ENCODE measurements around the gene TGFBR3.
A peak's percentile ranks its signal among the peaks of the same experiment; 100 is the strongest.

TGFBR3 gene

DNA sequence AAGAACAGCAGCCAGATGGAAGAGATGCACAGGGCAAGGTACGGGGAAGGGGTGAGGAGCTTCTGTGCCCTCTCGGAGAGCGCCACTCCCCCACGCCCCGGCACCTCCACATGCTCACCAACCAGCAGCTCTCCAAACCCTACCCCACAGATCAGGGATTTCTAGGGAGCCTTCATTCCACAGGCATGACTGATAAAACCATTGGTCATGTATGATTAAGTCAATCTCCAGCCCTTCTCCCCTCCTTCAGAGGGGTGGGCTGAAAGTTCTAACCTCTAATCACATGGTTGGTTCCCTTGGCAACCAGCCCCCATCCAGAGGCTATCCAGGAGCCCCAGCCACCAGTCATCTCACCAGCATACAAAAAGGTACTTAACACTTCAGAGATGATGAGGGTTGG is 144.7 kb downstream of the TGFBR3 start:
- no peak for DNase-seq (ENCODE audit: low read depth in 2 of 3, low spot score in 2 of 3)

DNA sequence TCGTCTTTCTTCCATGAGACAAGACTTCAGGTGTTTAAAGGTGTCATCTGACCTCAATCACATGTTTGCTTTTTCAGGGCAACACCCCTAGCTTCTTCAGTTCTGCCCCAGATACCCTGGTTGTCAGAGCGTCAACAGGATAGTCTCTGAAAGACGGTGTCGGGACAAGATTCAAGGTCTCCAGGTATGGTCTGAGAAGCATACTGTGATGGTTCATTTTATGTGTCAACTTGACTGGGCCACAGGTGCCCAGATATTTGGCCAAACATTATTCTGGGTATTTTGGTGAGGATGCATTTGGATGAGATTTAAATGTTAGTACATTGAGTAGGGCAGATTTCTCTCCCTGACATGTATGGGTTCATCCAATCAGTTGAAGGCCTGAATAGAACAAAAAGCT is 148.3 kb downstream of the TGFBR3 start:
- no peak for DNase-seq (ENCODE audit: low read depth in 2 of 3, low spot score in 2 of 3)

DNA sequence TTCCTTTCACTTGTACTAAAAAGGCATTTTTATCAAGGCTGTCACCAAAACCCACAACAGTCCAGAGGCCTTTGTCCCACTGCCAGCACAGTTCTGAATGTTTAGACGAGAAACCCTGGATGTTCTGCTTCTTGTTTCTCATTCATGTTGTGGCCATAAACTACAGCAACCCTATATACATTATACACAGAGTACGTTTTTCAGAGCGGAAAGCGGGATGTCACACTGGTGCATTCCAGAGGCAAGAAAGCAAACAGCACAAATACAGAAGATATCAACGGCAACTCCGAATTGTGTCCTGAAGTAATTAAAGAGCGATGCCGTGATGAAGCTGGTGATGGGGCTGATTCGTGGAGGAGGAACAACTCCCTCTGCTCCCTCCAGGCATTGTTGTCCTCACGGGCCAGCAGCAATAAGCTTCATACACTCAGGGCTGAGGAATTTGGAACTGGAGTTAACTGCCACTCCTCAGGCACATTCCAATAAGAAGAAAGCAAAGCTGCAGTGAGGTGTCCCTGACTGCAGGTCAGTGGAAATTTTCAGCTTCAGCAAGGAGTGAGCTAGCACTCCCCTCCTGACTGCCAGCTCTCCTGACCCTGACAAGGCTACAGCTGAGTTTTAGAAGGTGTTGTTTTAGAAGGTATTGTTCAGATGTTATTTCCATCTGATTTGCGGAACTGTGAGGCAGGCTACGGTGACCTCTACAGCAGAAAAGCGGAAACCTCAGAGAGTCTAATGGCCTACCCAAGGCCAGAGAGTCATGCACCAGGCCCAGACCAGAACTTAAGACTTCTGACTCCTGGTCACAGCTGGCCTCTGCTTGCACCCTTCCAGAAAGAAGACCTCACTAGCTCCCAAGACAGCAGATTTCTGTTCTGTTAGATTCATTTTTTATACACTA is 149.0 kb downstream of the TGFBR3 start:
- DNase-seq (ENCODE audit: low read depth in 2 of 3, low spot score in 2 of 3): no peak

DNA sequence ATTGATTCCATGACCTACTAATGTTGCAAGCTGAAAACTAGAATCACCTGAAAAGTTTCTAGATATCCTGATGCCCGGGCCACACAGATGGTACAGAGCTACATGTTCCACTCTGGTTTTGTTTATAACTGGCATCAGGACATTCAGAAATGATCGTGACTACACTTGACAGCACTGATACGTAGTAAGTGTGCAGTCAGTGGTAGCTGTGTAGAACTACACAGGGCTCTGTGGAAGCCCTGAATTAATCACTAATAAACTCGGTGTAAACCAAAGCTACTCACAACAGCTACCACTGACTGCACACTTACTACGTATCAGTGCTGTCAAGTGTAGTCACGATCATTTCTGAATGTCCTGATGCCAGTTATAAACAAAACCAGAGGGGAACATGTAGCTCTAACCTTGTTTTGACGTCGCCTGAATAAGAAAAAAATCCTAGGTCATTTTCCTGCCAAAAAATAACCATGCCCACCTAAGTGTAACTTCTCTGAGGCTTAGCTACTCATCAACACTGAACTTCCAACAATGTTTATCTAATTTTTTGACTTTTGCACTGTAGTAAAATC is 149.7 kb downstream of the TGFBR3 start:
- no peak for DNase-seq (ENCODE audit: low read depth in 2 of 3, low spot score in 2 of 3)

DNA sequence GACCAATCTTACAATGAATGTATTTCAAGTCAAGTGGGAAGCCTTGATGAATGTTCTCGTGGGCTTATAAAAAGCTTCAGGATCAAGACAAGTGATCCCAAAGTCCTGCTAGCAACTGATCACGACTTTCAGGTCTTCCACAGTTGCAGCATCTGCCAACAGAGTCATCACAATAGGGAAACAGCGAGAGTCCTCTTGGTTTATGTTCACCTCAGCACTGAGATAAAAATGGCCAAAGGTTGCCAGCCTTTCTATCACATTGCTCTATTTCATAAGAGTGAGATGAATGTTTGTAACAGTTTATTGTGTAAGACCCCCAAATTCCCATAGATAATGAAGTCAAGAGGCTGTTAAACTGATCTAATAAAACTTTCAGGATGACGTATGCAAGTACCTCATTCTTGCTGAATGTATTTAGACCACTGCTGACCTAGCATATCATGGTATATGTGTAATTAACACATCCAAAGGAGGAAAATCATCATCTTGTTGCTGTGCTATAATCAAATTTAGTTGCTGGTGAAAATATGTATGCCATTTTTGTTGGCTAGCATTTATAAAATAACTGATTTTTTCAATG is 150.6 kb downstream of the TGFBR3 start:
- DNase-seq (ENCODE audit: low read depth in 2 of 3, low spot score in 2 of 3): no peak

DNA sequence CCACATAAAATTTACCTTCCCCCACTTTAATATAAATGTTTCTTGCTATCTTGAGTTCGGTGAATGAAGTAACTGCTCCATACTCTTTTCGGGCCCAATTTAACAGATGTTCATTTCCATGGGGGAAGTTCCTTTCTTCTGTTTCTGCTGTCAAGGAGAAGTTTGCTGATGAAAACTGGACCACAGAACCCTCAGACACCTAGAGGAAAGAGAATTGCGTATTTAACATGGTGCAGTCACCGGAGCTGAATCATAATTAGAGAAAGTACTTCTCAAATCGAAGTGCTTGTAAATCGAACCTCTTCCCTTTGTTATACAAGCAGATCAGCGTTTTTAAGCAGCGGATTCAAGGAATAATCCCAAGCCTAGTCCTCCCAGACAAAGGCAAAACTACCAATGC is 151.2 kb downstream of the TGFBR3 start:
- no peak for DNase-seq (ENCODE audit: low read depth in 2 of 3, low spot score in 2 of 3)

DNA sequence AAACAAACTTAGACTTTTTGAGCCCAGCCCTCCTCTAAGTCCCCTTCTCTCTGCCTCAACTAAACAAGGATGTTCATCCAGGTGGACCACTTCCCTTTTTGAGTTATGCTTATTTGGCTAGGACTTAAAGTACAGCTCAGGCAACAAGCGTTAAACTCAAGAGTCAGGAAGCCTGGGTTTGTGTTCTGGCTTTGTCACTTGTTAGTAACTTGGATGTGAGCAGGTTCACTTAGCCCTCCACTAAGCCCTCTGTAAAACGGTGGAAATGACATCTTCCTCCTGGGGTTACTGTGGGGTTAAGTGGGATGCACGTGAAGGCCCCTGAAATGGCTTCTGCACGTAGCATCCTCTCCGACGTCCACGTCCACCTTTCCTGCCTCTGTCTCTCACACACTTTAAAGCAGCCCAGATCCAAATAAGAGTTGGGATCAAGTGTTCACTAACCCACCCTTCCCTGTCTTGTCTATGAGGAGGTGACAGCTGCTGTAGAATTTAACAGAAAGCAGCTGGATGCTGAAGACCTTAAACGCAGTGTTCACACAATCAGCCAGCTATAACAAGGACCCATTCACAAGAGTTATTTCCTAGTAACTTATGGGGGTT is 152.7 kb downstream of the TGFBR3 start:
- no peak for DNase-seq (ENCODE audit: low read depth in 2 of 3, low spot score in 2 of 3)

DNA sequence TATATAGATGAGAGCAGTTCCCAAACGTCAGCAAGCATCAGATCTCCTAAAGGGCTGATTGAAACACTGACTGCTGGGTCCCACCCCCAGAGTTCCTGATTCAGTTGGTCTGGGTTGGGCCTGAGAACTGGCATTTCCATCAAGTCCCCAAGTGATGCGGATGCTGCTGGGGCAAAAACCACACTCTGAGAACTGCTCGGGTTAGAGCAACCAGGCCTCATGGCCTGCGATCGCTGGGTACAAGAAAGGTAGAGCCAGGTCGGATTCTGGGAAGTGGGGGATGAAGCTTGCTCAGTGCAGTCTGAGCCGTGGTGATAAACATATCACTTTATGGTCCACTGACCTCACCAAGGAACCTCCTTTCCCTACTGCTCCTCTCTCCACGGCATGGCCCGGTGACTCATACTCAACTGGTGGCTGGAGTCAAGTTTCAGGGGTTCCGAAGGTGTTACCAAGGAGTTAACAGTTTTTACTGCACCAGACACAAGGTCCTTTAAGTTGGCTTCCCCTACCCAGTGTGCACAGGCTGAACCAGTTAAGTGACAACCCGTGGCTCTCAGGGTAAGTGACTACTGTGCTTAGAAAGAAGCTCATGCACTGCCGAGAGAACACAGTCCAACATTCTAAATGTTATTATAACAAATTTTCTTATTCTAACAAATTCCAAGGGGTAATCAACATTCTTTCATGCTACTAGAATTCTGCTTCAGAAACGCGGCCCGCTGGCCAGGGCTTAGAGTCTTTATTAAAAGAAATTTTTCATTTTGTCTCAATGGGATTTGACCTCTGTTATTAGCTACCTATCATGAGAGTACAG is 153.5 kb downstream of the TGFBR3 start:
- DNase-seq (ENCODE audit: low read depth in 2 of 3, low spot score in 2 of 3): peak in 1 of 3 experiments; percentile 43

DNA sequence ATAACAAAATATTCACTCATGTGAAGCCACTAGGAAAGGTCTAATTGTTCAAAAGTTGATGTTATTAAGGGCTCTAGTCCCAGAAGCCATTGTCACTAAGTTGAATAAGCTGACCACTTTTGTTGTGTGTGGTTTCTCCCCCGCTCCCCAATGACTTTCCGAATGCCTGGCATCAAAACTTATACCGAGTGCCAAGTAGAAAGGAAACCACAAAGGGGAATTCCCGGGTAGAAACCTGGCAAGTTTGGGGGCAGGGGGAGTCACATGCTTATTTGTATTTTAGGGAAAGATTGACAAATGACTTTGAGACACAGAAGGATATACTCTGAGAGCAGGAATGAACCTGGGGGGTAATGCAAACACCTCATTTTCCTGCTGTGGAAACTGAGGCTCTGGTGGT is 154.1 kb downstream of the TGFBR3 start:
- peak in 1 of 3 experiments; percentile 42 for DNase-seq (ENCODE audit: low read depth in 2 of 3, low spot score in 2 of 3)

DNA sequence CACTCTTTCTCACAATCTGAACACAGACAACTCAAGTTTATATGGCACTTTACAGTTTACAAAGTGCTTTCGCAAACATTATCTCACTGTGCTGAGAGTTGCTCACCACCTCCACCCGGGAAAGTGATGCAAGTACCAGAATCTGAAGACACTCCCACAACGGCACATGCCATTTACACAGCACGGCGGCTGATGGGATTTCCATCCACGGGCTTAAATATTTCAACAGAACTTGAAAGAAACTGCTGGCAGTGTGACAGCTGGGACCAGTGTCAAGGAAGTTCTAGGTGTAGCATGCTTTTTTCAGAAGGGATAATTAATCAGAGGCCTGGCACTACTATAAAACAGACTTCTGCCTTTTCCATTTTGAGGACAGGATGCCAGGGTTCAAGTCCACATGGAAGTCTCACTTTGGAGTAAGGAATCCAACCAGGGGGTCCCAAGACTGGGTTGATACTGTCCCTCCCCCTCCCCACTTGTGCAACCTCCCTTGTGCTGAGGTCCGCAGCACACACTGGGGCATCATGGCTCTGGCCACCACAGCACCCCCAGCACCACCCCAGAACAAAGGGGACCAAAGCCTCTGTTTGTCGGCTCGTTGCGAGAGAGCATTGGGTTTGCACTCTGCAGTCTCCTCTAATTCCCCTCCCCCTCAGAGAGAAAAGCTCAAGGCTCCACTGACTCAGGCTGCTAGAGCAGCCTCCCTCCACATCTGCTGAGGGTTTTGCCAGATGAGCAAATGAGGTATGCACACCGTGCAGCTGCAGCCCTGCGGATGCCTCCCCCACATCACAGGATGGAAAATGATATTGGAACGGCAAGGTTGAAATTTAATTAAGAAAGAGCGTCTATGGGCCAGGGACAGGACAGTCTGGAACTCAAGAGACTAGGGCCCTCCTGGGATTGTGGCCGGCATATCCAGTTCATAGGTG is 154.9 kb downstream of the TGFBR3 start:
- no peak for DNase-seq (ENCODE audit: low read depth in 2 of 3, low spot score in 2 of 3)

DNA sequence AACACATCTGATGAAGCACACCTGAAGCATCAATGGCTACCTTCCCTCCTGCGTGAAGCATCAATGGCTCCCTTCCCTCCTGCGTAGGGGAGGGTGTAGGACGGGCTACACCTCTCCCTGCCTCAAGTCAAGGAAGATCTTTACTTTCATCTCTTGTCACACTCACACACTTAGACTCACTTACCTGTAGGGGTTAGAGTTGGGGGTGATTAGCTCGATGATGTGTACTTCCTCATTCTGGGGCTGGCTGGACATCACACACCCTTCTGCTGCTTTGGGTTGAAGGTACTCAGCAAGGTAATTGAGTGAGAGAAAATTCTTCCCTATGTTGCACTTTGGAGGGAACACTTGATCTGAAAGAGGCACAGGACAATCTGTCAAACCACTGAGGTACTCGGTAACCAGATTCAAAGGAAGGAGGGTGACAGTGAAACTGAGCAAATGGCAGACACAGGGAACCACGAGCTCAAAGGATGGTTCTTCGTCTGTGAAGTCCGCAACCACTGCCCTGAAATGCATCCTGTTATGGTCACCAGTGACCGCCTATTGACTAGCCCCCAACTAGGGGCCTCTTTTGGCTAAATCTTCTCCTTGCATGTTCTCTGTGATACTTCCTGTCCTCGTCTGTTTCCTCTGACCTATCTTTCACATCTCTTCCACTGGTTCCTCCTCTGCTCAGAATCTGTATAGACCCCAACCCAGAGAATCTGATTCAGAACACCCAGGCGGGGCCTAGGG is 156.2 kb downstream of the TGFBR3 start:
- no peak for DNase-seq (ENCODE audit: low read depth in 2 of 3, low spot score in 2 of 3)

DNA sequence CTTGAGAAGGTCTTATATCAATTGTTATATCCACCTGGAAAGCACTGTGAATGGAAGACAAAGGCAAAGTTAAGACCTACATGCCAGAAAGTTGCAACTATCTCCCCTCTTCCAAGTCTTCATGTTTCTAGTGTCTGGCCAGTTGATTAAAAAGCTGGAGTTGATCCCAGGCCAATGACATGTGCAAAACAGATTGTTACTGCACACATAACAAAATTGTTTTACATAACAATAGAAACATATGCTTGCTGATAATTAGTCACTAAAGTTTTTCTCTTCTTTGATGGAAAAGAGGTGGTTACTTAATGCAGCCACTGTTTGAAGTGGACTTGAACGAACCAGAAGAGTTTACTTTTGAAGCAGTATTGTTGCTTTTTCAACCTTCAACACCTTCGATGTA is 158.2 kb downstream of the TGFBR3 start:
- no peak for DNase-seq (ENCODE audit: low read depth in 2 of 3, low spot score in 2 of 3)

DNA sequence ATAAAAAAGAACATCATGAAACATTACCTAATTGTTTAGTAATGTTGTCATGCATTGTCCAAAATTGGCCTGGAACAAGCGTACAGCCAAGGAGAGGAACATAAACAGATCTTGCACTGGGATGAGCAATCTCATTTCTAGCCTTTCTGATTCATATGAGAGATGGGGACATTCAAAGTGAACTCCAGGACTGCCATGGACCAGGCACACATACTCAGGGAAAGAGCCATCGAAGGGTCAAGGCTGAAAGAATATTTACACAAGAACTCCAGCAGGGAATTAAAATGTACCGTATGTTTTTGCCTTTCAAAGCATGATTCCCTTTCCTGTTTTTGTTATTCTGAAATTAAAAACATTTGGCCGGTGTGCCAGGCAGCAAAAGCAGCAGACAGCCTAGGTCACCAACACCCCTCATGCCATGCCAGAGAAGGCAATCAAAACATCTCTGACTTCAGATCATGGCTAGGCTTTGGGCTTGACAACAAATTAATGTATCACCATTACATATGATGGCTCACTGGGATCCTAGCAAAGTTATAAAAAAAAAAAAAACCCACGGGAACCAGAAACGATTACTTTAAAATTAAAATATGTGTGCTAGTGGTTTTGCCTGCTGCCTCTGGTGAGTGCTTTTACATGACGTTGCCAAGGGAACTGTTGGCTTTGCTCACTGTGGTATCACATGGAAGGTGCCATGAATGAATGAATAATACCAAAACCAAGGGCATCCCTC is 159.8 kb downstream of the TGFBR3 start:
- DNase-seq (ENCODE audit: low read depth in 2 of 3, low spot score in 2 of 3): no peak

DNA sequence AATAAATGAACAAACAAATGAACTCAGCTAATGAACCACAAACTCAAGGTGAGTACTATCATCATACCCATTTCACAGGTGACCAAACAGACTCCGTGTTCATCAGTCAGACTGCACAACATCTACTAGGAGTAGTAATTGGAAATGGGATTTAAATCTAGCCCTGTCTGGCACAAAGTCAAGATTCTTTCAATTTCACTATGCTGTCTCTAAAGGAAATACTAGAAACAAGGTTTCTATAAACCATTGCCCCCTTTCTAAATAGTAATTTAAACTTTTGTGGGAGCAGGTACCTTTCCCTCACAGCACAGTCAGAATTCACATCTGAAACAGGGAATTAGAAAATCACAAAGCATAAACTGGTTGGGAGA is 160.3 kb downstream of the TGFBR3 start:
- no peak for DNase-seq (ENCODE audit: low read depth in 2 of 3, low spot score in 2 of 3)

DNA sequence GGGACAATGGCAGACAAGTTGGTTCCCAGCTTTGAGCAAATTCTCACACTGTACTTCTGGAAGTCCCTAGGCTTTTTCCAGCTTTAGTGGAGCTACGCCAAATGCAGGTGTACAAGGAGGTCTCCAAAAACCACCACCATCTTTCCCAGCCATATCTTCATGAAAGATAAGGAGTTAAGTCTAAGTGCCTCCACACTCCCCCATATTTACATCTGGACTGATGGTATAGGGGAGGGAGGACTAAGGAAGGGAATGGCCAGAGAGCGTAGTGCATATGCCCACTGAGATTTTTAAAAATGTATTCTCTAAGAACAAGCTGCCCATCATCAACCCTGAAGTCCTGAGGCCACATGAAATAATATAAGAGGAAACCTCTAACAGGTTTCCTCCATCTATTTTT is 161.3 kb downstream of the TGFBR3 start:
- no peak for DNase-seq (ENCODE audit: low read depth in 2 of 3, low spot score in 2 of 3)

DNA sequence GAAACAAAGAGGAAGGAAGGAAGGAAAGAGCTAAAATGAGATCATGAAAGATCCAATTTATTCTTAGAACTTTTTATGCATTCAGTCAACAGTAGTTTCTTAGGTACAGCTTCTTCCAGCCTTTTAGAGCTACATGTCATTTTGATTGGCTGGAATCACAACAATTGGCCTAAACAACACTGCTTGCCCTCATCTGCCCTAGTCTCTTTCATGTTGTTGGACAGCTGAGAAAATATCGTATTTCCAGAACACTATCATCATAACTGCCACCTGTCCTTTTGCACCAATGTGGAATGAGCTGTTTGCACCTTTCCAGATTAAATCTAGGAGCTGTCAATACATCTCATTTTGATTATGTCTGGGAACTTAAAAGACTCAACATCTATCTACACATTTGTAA is 161.7 kb downstream of the TGFBR3 start:
- DNase-seq (ENCODE audit: low read depth in 2 of 3, low spot score in 2 of 3): no peak

DNA sequence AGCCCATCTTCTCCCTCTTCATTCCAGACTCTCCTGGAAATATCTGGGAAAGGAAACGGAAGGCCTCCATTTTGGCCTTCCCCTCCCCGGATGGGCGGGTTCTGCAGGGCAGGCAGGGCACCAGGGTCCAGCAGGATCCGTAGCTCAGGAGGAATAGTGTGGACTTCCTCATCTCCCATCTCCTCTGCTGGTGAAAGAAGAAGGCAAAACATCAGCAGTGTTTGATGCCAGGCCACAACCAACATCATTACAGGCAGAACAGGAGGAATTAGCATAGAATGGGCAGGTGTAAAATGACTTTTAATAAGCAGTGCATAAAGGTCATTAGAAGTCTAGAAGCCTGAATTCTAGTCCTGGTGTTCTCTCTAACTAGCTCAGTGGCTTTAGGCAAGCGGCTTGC is 165.9 kb downstream of the TGFBR3 start:
- no peak for DNase-seq (ENCODE audit: low read depth in 2 of 3, low spot score in 2 of 3)

DNA sequence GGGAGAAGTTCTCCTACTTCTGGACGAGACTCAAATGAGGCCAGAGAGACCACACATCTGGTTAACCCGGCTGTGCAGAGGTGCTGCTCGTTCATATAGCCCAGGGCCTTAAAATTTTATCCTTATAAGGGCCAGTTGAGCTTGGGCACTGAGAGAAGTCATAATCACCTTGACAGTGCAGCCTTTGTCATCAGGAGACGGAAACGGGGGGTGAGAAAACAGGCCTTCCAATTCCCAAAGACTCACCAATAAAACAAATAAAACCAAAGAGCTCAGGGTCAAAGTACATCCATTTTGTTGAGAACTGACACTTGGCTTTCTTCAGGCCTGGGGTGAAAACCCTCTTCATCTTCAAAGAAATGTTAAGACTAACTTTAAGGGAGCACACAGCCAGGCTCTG is 167.1 kb downstream of the TGFBR3 start:
- DNase-seq (ENCODE audit: low read depth in 2 of 3, low spot score in 2 of 3): no peak

DNA sequence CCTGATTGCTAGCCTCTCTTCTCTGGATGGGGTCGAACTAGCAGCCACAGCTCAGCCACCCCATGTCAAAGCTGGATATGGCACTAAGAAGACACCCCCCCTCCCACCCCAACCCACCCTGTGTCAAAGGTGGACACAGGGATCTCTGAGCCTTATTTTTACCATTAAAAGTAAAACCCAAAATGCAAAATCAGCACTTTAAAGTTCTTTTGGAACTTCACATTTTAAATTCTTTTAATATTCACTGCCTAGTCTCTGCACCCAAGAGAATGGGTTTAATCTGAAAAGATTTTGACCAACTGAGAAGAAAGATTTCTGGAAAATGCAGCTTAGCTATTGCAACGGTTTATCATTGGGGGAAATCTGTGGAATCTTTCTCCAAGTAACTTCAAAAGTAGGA is 167.6 kb downstream of the TGFBR3 start:
- no peak for DNase-seq (ENCODE audit: low read depth in 2 of 3, low spot score in 2 of 3)
